GM12878 (cell line): ENCODE results near the gene DCAF11.

ENCODE experiments used
- EZH2 ChIP-seq: IDR thresholded peaks from 2 replicates; pipeline ENCODE4 v1.6.1; 2012; ENCODE audit warnings: low read depth, mild to moderate bottlenecking, control low read depth, inconsistent platforms, low read length, borderline replicate concordance; ENCODE audit not compliant: control insufficient read depth
- JUND ChIP-seq: IDR thresholded peaks from 2 replicates; pipeline ENCODE4 v1.6.1; 2012; ENCODE audit warnings: low read depth, mild to moderate bottlenecking, low read length, improper control_type of control experiment, moderate library complexity
- POLR2A ChIP-seq: IDR thresholded peaks from 2 replicates; pipeline ENCODE4 v1.6.1; 2011; ENCODE audit warnings: low read depth, mild to moderate bottlenecking, low read length
- TF ChIP-seq, protein P1 (sequence below), 3 experiments: IDR thresholded peaks in 2 of 3; conservative IDR thresholded peaks in 1 of 3; 2 replicates each; pipeline ENCODE4 v1.5.1; 2011; ENCODE audit warnings: low read depth in 3 of 3, low read length in 3 of 3, mild to moderate bottlenecking in 3 of 3, control low read depth in 2 of 3, moderate library complexity in 2 of 3, inconsistent platforms in 1 of 3, mixed read lengths in 1 of 3; ENCODE audit not compliant: control insufficient read depth in 2 of 3, insufficient read depth in 1 of 3; ENCODE audit errors: extremely low read depth in 1 of 3

DNA sequence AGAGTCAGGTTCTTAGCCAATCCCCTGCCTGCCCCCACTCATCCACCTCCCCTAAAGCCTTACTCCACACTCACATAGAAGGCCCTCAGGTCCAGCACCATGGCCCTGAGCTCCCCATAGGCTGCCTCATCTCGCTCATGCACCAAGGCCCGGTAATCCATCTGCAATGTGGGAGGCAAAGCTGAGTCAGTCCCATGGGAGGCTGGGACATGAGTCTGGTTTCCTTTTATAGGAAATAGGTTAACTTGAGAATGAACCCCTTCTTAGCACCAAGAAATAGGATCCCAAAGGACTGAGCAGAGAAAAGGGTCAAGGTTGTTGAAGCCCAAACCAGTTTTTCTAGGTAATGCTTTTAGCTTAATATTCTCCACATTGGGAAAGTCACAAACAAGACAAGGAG is 28.9 kb downstream of the DCAF11 start:
- TF ChIP-seq, protein P1, sequence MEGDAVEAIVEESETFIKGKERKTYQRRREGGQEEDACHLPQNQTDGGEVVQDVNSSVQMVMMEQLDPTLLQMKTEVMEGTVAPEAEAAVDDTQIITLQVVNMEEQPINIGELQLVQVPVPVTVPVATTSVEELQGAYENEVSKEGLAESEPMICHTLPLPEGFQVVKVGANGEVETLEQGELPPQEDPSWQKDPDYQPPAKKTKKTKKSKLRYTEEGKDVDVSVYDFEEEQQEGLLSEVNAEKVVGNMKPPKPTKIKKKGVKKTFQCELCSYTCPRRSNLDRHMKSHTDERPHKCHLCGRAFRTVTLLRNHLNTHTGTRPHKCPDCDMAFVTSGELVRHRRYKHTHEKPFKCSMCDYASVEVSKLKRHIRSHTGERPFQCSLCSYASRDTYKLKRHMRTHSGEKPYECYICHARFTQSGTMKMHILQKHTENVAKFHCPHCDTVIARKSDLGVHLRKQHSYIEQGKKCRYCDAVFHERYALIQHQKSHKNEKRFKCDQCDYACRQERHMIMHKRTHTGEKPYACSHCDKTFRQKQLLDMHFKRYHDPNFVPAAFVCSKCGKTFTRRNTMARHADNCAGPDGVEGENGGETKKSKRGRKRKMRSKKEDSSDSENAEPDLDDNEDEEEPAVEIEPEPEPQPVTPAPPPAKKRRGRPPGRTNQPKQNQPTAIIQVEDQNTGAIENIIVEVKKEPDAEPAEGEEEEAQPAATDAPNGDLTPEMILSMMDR (IDR thresholded peaks at IDR 0.05 in 2 of 3, conservative IDR thresholded peaks at IDR 0.05 in 1 of 3; ENCODE audit: control insufficient read depth in 2 of 3, extremely low read depth in 1 of 3, insufficient read depth in 1 of 3, low read depth in 3 of 3, low read length in 3 of 3), result no peak
- TF ChIP-seq EZH2 (no peak), JUND (no peak), POLR2A (no peak)
